Vagina (tissue), 2 donors: Measurements from ENCODE around the gene RAD50. TPM values are rescaled to one million over a fixed set of nuclear protein-coding genes. Genes with fewer than 3 reads are reported as not detected.

Experiments used
- DNase-seq, 2 donors: peaks; one replicate each; pipeline ENCODE4 v3.0.0-alpha.2; 2017; ENCODE audit errors: extremely low spot score in 2 of 2
- H3K27ac ChIP-seq: fragments of 200-600 bp; sonication (generic); one replicate; pipeline ENCODE4 v1.5.1; 2019
- H3K27me3 ChIP-seq: fragments of 200-600 bp; sonication (generic); one replicate; pipeline ENCODE4 v1.5.1; 2019
- H3K36me3 ChIP-seq, 2 donors: fragments of 200-600 bp; sonication (generic); one replicate each; pipeline ENCODE4 v1.5.1; 2017 to 2019
- H3K4me1 ChIP-seq: fragments of 200-600 bp; sonication (generic); one replicate; pipeline ENCODE4 v1.5.1; 2019
- H3K4me3 ChIP-seq, 2 donors: fragments of 200-600 bp; sonication (generic); 1 replicate in 1 of 2; 2 replicates in 1 of 2; pipeline ENCODE4 v1.5.1; 2016 to 2019
- H3K9me3 ChIP-seq: fragments of 200-600 bp; sonication (generic); one replicate; pipeline ENCODE4 v1.5.1; 2019
- CTCF ChIP-seq, 3 experiments: fragments of 450-650 bp in 2 of 3; fragments of 200-600 bp in 1 of 3; sonication (generic) in 1 of 3; IDR thresholded peaks; one replicate each; pipeline ENCODE4 v1.5.1; 2017 to 2019; ENCODE audit warnings: antibody characterized with exemption in 3 of 3, mild to moderate bottlenecking in 2 of 3, moderate library complexity in 2 of 3
- POLR2A ChIP-seq, 2 donors: fragments of 450-650 bp; IDR thresholded peaks; one replicate each; pipeline ENCODE4 v1.6.1; 2017; ENCODE audit warnings: antibody characterized with exemption in 2 of 2, mild to moderate bottlenecking in 2 of 2, moderate library complexity in 2 of 2
- POLR2AphosphoS5 ChIP-seq, 2 donors: sonication (generic); formaldehyde crosslinking; IDR thresholded peaks; one replicate each; pipeline ENCODE4 v1.9.0; 2017; ENCODE audit warnings: antibody characterized with exemption in 2 of 2, mild to moderate bottlenecking in 2 of 2, low read depth in 1 of 2; ENCODE audit not compliant: insufficient read depth in 1 of 2
- intact Hi-C: fragments of 100-400 bp; cut with DNase I; formaldehyde crosslinking; loops from one replicate; pipeline ENCODE4 v1.15.1; 2023
- total RNA-seq: library from RNA; depleted of rRNA; stranded (reverse); fragments of >200 nt; gene quantifications from one replicate; pipeline ENCODE4 v1.2.3, GENCODE V29; 2016

Gene RAD50
- total RNA-seq, 1 donor from 2014 or later, result 29.0 TPM

- H3K27ac ChIP-seq, result no peak overlapping the region
- H3K4me1 ChIP-seq, result no peaks in the 10 kb centered on the region
- H3K36me3 ChIP-seq, result peaks cover 0 to 20% of the 10 kb centered on the region in 2 donors
- DNase-seq, result no peak
- no peaks in the 10 kb centered on the region for H3K27me3 ChIP-seq
- H3K4me3 ChIP-seq, result no peak overlapping the region
- no peak for TF ChIP-seq POLR2AphosphoS5 (IDR thresholded peaks at IDR 0.05; ENCODE audit: insufficient read depth in 1 of 2, low read depth in 1 of 2)
- no peak for TF ChIP-seq CTCF (IDR thresholded peaks at IDR 0.05)
- TF ChIP-seq POLR2A (IDR thresholded peaks at IDR 0.05), result no peak
- intact Hi-C loops, result no loop called here
- no peaks in the 10 kb centered on the region for H3K9me3 ChIP-seq
These were observed 29.3 kb downstream of the RAD50 start for GRCh38 chr5:132586063-132586462.

- peaks cover 0 to 31% of the 10 kb centered on the region in 2 donors for H3K36me3 ChIP-seq
- no peak overlapping the region for H3K4me3 ChIP-seq
- no peak for TF ChIP-seq CTCF (IDR thresholded peaks at IDR 0.05)
- TF ChIP-seq POLR2AphosphoS5 (IDR thresholded peaks at IDR 0.05; ENCODE audit: insufficient read depth in 1 of 2, low read depth in 1 of 2), result no peak
- TF ChIP-seq POLR2A (IDR thresholded peaks at IDR 0.05), result no peak
- H3K27ac ChIP-seq, result no peak overlapping the region
- H3K4me1 ChIP-seq, result no peaks in the 10 kb centered on the region
- no peak for DNase-seq
- no peaks in the 10 kb centered on the region for H3K9me3 ChIP-seq
- intact Hi-C loops, result no loop called here
- no peaks in the 10 kb centered on the region for H3K27me3 ChIP-seq
These were observed 32.7 kb downstream of the RAD50 start for GRCh38 chr5:132589467-132589866.

GRCh38 chr5:132591145-132591544, 34.4 kb downstream of the RAD50 start:
- H3K4me3 ChIP-seq, result no peak overlapping the region
- DNase-seq, result no peak
- H3K27me3 ChIP-seq, result no peaks in the 10 kb centered on the region
- H3K9me3 ChIP-seq, result no peaks in the 10 kb centered on the region
- H3K4me1 ChIP-seq, result no peaks in the 10 kb centered on the region
- peaks cover 0 to 43% of the 10 kb centered on the region in 2 donors for H3K36me3 ChIP-seq
- no peak for TF ChIP-seq POLR2A (IDR thresholded peaks at IDR 0.05)
- no peak for TF ChIP-seq POLR2AphosphoS5 (IDR thresholded peaks at IDR 0.05; ENCODE audit: insufficient read depth in 1 of 2, low read depth in 1 of 2)
- TF ChIP-seq CTCF (IDR thresholded peaks at IDR 0.05), result no peak
- intact Hi-C loops, result no loop called here
- H3K27ac ChIP-seq, result no peak overlapping the region

GRCh38 chr5:132592521-132592920, 35.7 kb downstream of the RAD50 start:
- H3K27ac ChIP-seq, result no peak overlapping the region
- TF ChIP-seq CTCF (IDR thresholded peaks at IDR 0.05) (no peak), POLR2AphosphoS5 (IDR thresholded peaks at IDR 0.05; ENCODE audit: insufficient read depth in 1 of 2, low read depth in 1 of 2) (no peak), POLR2A (IDR thresholded peaks at IDR 0.05) (no peak)
- H3K36me3 ChIP-seq, result peaks cover 0 to 55% of the 10 kb centered on the region in 2 donors
- intact Hi-C loops, result no loop called here
- H3K4me1 ChIP-seq, result no peaks in the 10 kb centered on the region
- H3K27me3 ChIP-seq, result no peaks in the 10 kb centered on the region
- no peaks in the 10 kb centered on the region for H3K9me3 ChIP-seq
- H3K4me3 ChIP-seq, result no peak overlapping the region
- no peak for DNase-seq

GRCh38 chr5:132594170-132594569, 37.4 kb downstream of the RAD50 start:
- Histone ChIP-seq H3K4me3 (no peak overlapping the region), H3K27me3 (no peaks in the 10 kb centered on the region), H3K27ac (no peak overlapping the region), H3K9me3 (no peaks in the 10 kb centered on the region), H3K4me1 (no peaks in the 10 kb centered on the region), H3K36me3 (peaks cover 0 to 57% of the 10 kb centered on the region in 2 donors)
- intact Hi-C loops, result no loop called here
- no peak for DNase-seq
- no peak for TF ChIP-seq POLR2A (IDR thresholded peaks at IDR 0.05)
- TF ChIP-seq CTCF (IDR thresholded peaks at IDR 0.05), result no peak
- TF ChIP-seq POLR2AphosphoS5 (IDR thresholded peaks at IDR 0.05; ENCODE audit: insufficient read depth in 1 of 2, low read depth in 1 of 2), result no peak
